HepG2 (cell line): Measurements from ENCODE around the gene ANTXR1. TPM values are rescaled to one million over a fixed set of nuclear protein-coding genes. Genes with fewer than 3 reads are reported as not detected.

Source experiments
- ATM ChIP-seq: fragments of 450-650 bp; IDR thresholded peaks from 2 replicates; pipeline ENCODE4 v1.7.1; 2017; ENCODE audit warnings: mild to moderate bottlenecking, borderline replicate concordance
- CAMTA2 ChIP-seq: sonication (generic); formaldehyde crosslinking; IDR thresholded peaks from 2 replicates; pipeline ENCODE4 v1.4.0; 2020; ENCODE audit warnings: mild to moderate bottlenecking, missing genetic modification reagents, borderline replicate concordance
- ELF1 ChIP-seq: sonication (generic); formaldehyde crosslinking; IDR thresholded peaks from 2 replicates; pipeline ENCODE4 v1.4.0; 2020; ENCODE audit warnings: missing genetic modification reagents
- IKZF1 ChIP-seq: fragments of 450-650 bp; IDR thresholded peaks from 2 replicates; pipeline ENCODE4 v1.7.1; 2016
- MYC ChIP-seq: sonication (generic); formaldehyde crosslinking; IDR thresholded peaks from 2 replicates; pipeline ENCODE4 v1.9.0; 2021; ENCODE audit warnings: missing genetic modification reagents, borderline replicate concordance
- RARA ChIP-seq: IDR thresholded peaks from 2 replicates; pipeline ENCODE4 v1.6.1; 2016; ENCODE audit warnings: missing genetic modification reagents, missing compliant biosample characterization
- SRSF9 ChIP-seq: fragments of 200-400 bp; formaldehyde crosslinking; IDR thresholded peaks from 2 replicates; pipeline ENCODE4 v1.6.1; 2018; ENCODE audit warnings: borderline replicate concordance, mild to moderate bottlenecking, low read depth, low read length; ENCODE audit not compliant: insufficient read depth, poor library complexity, severe bottlenecking
- ZBTB3 ChIP-seq: sonication (generic); formaldehyde crosslinking; IDR thresholded peaks from 2 replicates; pipeline ENCODE4 v1.4.0; 2020; ENCODE audit warnings: low read depth, mild to moderate bottlenecking, moderate library complexity, missing genetic modification reagents, borderline replicate concordance
- ZIK1 ChIP-seq: sonication (generic); formaldehyde crosslinking; IDR thresholded peaks from 2 replicates; pipeline ENCODE4 v1.5.0; 2020; ENCODE audit warnings: mild to moderate bottlenecking, low read depth, missing genetic modification reagents, borderline replicate concordance
- ZNF17 ChIP-seq: sonication (generic); formaldehyde crosslinking; IDR thresholded peaks from 2 replicates; pipeline ENCODE4 v1.5.0; 2020; ENCODE audit warnings: mild to moderate bottlenecking, missing genetic modification reagents
- ZNF788 ChIP-seq: sonication (generic); formaldehyde crosslinking; IDR thresholded peaks from 2 replicates; pipeline ENCODE4 v1.5.0; 2020; ENCODE audit warnings: mild to moderate bottlenecking, missing genetic modification reagents, borderline replicate concordance
- ZSCAN31 ChIP-seq: sonication (generic); formaldehyde crosslinking; IDR thresholded peaks from 2 replicates; pipeline ENCODE4 v1.5.0; 2020; ENCODE audit warnings: low read depth, mild to moderate bottlenecking, missing genetic modification reagents
- polyA plus RNA-seq, 8 experiments: library from polyadenylated mRNA; depleted of rRNA in 3 of 8; stranded (reverse) in 7 of 8; unstranded in 1 of 8; fragments of >200 nt; fragmentation: Illumina TruSeq in 4 of 8; extraction: Trizol in 4 of 8; gene quantifications; 2 replicates each; pipeline versions ENCODE4 v1.2.1 to v1.2.3, GENCODE V29; 2011 to 2016; ENCODE audit warnings: low read depth in 4 of 8, missing spikeins in 1 of 8, mixed read lengths in 1 of 8; ENCODE audit not compliant: insufficient read depth in 1 of 8
- total RNA-seq, 5 experiments: library from RNA; depleted of rRNA; stranded (reverse); fragments of >200 nt; fragmentation: Illumina TruSeq; extraction: Trizol; gene quantifications; 2 replicates each; pipeline ENCODE4 v1.2.3, GENCODE V29; 2016; ENCODE audit warnings: low read depth in 1 of 5
- TF ChIP-seq, protein P1 (sequence below): sonication (generic); formaldehyde crosslinking; IDR thresholded peaks from 2 replicates; pipeline ENCODE4 v1.4.0; 2020; ENCODE audit warnings: missing genetic modification reagents
- TF ChIP-seq, protein P2 (sequence below): sonication (generic); formaldehyde crosslinking; IDR thresholded peaks from 2 replicates; pipeline ENCODE4 v1.4.0; 2020; ENCODE audit warnings: missing genetic modification reagents; ENCODE audit errors: not compliant biosample characterization
- TF ChIP-seq, protein P3 (sequence below): IDR thresholded peaks from 2 replicates; pipeline ENCODE4 v1.6.1; 2016; ENCODE audit warnings: missing genetic modification reagents, missing compliant biosample characterization
- TF ChIP-seq, protein P4 (sequence below): sonication (generic); formaldehyde crosslinking; IDR thresholded peaks from 2 replicates; pipeline ENCODE4 v1.4.0; 2020; ENCODE audit warnings: mild to moderate bottlenecking, missing genetic modification reagents
- TF ChIP-seq, protein P5 (sequence below): sonication (generic); formaldehyde crosslinking; IDR thresholded peaks from 2 replicates; pipeline ENCODE4 v1.5.0; 2020; ENCODE audit warnings: missing genetic modification reagents, mild to moderate bottlenecking, borderline replicate concordance
- TF ChIP-seq, protein P6 (sequence below): sonication (generic); formaldehyde crosslinking; IDR thresholded peaks from 2 replicates; pipeline ENCODE4 v1.5.0; 2020; ENCODE audit warnings: missing genetic modification reagents
- TF ChIP-seq, protein P7 (sequence below): sonication (generic); formaldehyde crosslinking; IDR thresholded peaks from 2 replicates; pipeline ENCODE4 v1.9.0; 2021; ENCODE audit warnings: missing genetic modification reagents, mild to moderate bottlenecking, borderline replicate concordance

Gene ANTXR1
- total and polyA plus RNA-seq, 2 of the 13 experiments (the other 11 are each of a cell fraction or from before 2014, with no cell fraction given) = 4.5 to 12.7 TPM

DNA sequence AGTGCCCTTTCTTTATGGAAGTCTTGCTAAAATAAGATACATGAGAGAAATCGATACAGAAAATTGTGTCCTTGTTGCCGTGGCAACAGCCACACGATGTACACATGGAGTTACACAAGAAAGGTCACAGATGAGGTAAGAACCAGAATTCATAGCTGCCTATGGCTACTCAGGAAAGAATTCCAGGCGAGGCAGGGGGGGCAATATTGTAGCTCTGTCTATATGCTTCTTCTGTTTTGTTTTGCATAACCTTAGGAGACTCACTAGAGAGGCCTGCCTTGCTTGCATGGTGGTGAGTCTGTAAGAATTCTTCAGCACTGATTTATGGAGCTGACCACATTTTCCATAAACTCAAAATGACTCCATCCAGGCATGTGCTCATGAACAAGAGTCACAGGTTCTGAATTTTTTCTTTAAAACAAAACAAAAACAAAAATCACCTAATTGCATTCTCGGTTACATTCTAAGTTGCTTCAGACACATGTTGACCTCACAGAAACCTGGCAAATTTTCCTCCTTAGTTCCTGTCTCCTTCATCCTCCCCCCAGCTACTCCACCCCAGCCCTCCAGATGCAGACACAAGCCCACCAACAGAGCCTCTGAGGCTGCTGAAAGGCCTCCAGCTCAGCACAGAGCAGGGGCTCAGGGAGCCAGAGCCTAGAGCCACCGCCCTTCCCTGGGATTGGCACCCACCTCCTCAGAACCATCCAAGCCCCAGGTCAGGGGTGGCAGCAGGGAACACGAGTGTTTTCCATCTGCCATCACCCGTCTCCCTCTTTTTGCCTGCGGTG is 183.5 kb downstream of the ANTXR1 start (continued):
- TF ChIP-seq ZIK1 (CRISPR knock-in tag) = no peak
- TF ChIP-seq ZNF788 = no peak
- TF ChIP-seq ZBTB3 (CRISPR knock-in tag) = no peak
- TF ChIP-seq, protein P1, sequence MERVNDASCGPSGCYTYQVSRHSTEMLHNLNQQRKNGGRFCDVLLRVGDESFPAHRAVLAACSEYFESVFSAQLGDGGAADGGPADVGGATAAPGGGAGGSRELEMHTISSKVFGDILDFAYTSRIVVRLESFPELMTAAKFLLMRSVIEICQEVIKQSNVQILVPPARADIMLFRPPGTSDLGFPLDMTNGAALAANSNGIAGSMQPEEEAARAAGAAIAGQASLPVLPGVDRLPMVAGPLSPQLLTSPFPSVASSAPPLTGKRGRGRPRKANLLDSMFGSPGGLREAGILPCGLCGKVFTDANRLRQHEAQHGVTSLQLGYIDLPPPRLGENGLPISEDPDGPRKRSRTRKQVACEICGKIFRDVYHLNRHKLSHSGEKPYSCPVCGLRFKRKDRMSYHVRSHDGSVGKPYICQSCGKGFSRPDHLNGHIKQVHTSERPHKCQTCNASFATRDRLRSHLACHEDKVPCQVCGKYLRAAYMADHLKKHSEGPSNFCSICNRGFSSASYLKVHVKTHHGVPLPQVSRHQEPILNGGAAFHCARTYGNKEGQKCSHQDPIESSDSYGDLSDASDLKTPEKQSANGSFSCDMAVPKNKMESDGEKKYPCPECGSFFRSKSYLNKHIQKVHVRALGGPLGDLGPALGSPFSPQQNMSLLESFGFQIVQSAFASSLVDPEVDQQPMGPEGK = peak; percentile 43; the same call in 1 of the 2 replicates
- TF ChIP-seq, protein P2, sequence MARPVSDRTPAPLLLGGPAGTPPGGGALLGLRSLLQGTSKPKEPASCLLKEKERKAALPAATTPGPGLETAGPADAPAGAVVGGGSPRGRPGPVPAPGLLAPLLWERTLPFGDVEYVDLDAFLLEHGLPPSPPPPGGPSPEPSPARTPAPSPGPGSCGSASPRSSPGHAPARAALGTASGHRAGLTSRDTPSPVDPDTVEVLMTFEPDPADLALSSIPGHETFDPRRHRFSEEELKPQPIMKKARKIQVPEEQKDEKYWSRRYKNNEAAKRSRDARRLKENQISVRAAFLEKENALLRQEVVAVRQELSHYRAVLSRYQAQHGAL (CRISPR knock-in tag) = no peak
- no peak for TF ChIP-seq ELF1
- TF ChIP-seq, protein P3, sequence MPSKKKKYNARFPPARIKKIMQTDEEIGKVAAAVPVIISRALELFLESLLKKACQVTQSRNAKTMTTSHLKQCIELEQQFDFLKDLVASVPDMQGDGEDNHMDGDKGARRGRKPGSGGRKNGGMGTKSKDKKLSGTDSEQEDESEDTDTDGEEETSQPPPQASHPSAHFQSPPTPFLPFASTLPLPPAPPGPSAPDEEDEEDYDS (CRISPR knock-in tag) = no peak
- no peak for TF ChIP-seq ATM
- TF ChIP-seq MYC (CRISPR knock-in tag) = no peak
- TF ChIP-seq, protein P4, sequence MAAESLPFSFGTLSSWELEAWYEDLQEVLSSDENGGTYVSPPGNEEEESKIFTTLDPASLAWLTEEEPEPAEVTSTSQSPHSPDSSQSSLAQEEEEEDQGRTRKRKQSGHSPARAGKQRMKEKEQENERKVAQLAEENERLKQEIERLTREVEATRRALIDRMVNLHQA (CRISPR knock-in tag) = no peak
- TF ChIP-seq, protein P5, sequence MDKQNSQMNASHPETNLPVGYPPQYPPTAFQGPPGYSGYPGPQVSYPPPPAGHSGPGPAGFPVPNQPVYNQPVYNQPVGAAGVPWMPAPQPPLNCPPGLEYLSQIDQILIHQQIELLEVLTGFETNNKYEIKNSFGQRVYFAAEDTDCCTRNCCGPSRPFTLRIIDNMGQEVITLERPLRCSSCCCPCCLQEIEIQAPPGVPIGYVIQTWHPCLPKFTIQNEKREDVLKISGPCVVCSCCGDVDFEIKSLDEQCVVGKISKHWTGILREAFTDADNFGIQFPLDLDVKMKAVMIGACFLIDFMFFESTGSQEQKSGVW (CRISPR knock-in tag) = no peak
- TF ChIP-seq SRSF9 = no peak
- TF ChIP-seq, protein P6, sequence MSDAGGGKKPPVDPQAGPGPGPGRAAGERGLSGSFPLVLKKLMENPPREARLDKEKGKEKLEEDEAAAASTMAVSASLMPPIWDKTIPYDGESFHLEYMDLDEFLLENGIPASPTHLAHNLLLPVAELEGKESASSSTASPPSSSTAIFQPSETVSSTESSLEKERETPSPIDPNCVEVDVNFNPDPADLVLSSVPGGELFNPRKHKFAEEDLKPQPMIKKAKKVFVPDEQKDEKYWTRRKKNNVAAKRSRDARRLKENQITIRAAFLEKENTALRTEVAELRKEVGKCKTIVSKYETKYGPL (CRISPR knock-in tag) = no peak
- TF ChIP-seq CAMTA2 (CRISPR knock-in tag) = no peak
- TF ChIP-seq RARA (CRISPR knock-in tag) = peak; percentile 66
- TF ChIP-seq, protein P7, sequence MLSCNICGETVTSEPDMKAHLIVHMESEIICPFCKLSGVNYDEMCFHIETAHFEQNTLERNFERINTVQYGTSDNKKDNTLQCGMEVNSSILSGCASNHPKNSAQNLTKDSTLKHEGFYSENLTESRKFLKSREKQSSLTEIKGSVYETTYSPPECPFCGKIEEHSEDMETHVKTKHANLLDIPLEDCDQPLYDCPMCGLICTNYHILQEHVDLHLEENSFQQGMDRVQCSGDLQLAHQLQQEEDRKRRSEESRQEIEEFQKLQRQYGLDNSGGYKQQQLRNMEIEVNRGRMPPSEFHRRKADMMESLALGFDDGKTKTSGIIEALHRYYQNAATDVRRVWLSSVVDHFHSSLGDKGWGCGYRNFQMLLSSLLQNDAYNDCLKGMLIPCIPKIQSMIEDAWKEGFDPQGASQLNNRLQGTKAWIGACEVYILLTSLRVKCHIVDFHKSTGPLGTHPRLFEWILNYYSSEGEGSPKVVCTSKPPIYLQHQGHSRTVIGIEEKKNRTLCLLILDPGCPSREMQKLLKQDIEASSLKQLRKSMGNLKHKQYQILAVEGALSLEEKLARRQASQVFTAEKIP (CRISPR knock-in tag) = no peak
- no peak for TF ChIP-seq ZSCAN31 (CRISPR knock-in tag)
- no peak for TF ChIP-seq ZNF17
- TF ChIP-seq IKZF1 = no peak
